ENCODE results near the gene PRR12. TPM values are rescaled to one million over a fixed set of nuclear protein-coding genes. Genes with fewer than 3 reads are reported as not detected.

PRR12 gene
- total RNA-seq, 1 experiment from 2014 or later, result 53.0 TPM

GRCh38 chr19:49573009-49573408, 18.0 kb upstream of the PRR12 start:
- no peaks in the 10 kb centered on the region for H3K9me3 Mint-ChIP-seq (ENCODE audit: low read depth, unreplicated experiment)
- no peak overlapping the region for H3K27ac Mint-ChIP-seq (ENCODE audit: unreplicated experiment)
- no peak for DNase-seq
- no TSS peak for BruUV-seq (replicated peaks)
- H3K4me3 Mint-ChIP-seq (ENCODE audit: low read depth, unreplicated experiment), result no peak overlapping the region
- intact Hi-C loops (cut with micrococcal nuclease; ENCODE audit: unreplicated experiment), result loop anchor here (5.0 kb wide), 2 partner anchors 109 to 181 kb away; no protein-coding TSS in a partner anchor
- no peaks in the 10 kb centered on the region for H3K27me3 Mint-ChIP-seq (ENCODE audit: unreplicated experiment)
- peaks cover 17% of the 10 kb centered on the region for H3K36me3 Mint-ChIP-seq (ENCODE audit: insufficient read depth, unreplicated experiment)
- CTCF ChIA-PET, result no interaction called here
- TF ChIP-seq, protein P1, sequence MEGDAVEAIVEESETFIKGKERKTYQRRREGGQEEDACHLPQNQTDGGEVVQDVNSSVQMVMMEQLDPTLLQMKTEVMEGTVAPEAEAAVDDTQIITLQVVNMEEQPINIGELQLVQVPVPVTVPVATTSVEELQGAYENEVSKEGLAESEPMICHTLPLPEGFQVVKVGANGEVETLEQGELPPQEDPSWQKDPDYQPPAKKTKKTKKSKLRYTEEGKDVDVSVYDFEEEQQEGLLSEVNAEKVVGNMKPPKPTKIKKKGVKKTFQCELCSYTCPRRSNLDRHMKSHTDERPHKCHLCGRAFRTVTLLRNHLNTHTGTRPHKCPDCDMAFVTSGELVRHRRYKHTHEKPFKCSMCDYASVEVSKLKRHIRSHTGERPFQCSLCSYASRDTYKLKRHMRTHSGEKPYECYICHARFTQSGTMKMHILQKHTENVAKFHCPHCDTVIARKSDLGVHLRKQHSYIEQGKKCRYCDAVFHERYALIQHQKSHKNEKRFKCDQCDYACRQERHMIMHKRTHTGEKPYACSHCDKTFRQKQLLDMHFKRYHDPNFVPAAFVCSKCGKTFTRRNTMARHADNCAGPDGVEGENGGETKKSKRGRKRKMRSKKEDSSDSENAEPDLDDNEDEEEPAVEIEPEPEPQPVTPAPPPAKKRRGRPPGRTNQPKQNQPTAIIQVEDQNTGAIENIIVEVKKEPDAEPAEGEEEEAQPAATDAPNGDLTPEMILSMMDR (IDR thresholded peaks at IDR 0.05; ENCODE audit: unreplicated experiment), result no peak
- peaks cover 10% of the 10 kb centered on the region for H3K4me1 Mint-ChIP-seq (ENCODE audit: low read depth, unreplicated experiment)

- no TSS peak for BruUV-seq (replicated peaks)
- TF ChIP-seq, protein P1 (IDR thresholded peaks at IDR 0.05; ENCODE audit: unreplicated experiment), result no peak
- CTCF ChIA-PET, result no interaction called here
- Mint-ChIP-seq H3K27me3 (ENCODE audit: unreplicated experiment) (no peaks in the 10 kb centered on the region), H3K4me1 (ENCODE audit: low read depth, unreplicated experiment) (peaks cover 10% of the 10 kb centered on the region), H3K4me3 (ENCODE audit: low read depth, unreplicated experiment) (no peak overlapping the region), H3K9me3 (ENCODE audit: low read depth, unreplicated experiment) (no peaks in the 10 kb centered on the region), H3K27ac (ENCODE audit: unreplicated experiment) (no peak overlapping the region), H3K36me3 (ENCODE audit: insufficient read depth, unreplicated experiment) (peaks cover 17% of the 10 kb centered on the region)
- no peak for DNase-seq
- intact Hi-C loops (cut with micrococcal nuclease; ENCODE audit: unreplicated experiment), result loop anchor here (5.0 kb wide), 2 partner anchors 109 to 181 kb away; no protein-coding TSS in a partner anchor
Measured at GRCh38 chr19:49573425-49573824, 17.6 kb upstream of the PRR12 start.

GRCh38 chr19:49574206-49574755, 16.7 kb upstream of the PRR12 start:
- BruUV-seq (replicated peaks), result no TSS peak

DNA sequence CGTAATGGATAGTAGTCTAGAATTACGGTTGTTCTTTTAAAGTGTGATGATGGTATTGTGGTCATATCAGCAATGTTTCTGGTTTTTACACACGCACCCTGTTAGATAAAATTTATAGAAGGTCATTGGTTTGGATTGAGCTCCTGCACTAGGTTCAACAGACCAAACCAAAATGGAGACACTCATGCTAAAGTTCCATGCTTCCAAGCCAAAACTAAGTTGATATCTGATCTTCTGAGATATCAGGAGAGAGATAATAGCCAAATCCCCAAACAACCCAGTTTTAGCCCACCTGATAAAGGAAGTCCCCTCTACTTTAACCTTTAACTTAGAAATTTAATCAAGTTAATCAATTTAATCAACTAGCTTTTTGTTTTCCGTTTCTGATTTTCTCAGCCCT, 11.8 kb upstream of the PRR12 start:
- no peak for DNase-seq
- Mint-ChIP-seq H3K9me3 (ENCODE audit: low read depth, unreplicated experiment) (no peaks in the 10 kb centered on the region), H3K27ac (ENCODE audit: unreplicated experiment) (no peak overlapping the region), H3K4me1 (ENCODE audit: low read depth, unreplicated experiment) (peaks cover 23% of the 10 kb centered on the region), H3K27me3 (ENCODE audit: unreplicated experiment) (no peaks in the 10 kb centered on the region), H3K36me3 (ENCODE audit: insufficient read depth, unreplicated experiment) (peaks cover 47% of the 10 kb centered on the region), H3K4me3 (ENCODE audit: low read depth, unreplicated experiment) (peak overlapping the region; percentile 97)
- TF ChIP-seq, protein P1 (IDR thresholded peaks at IDR 0.05; ENCODE audit: unreplicated experiment), result no peak
- CTCF ChIA-PET, result interaction anchor here (2.8 kb wide), 1 partner anchor 9 kb away, joined by 25 read pairs; no protein-coding TSS in a partner anchor
- intact Hi-C loops (cut with micrococcal nuclease; ENCODE audit: unreplicated experiment), result no loop called here
- BruUV-seq (replicated peaks), result no TSS peak

More at GRCh38 chr19:49574206-49574755, 16.7 kb upstream of the PRR12 start:
- Mint-ChIP-seq H3K36me3 (ENCODE audit: insufficient read depth, unreplicated experiment) (peaks cover 17% of the 10 kb centered on the region), H3K27me3 (ENCODE audit: unreplicated experiment) (no peaks in the 10 kb centered on the region), H3K9me3 (ENCODE audit: low read depth, unreplicated experiment) (no peaks in the 10 kb centered on the region), H3K27ac (ENCODE audit: unreplicated experiment) (no peak overlapping the region), H3K4me1 (ENCODE audit: low read depth, unreplicated experiment) (peaks cover 19% of the 10 kb centered on the region), H3K4me3 (ENCODE audit: low read depth, unreplicated experiment) (no peak overlapping the region)
- intact Hi-C loops (cut with micrococcal nuclease; ENCODE audit: unreplicated experiment), result loop anchor here (5.0 kb wide), 2 partner anchors 108 to 182 kb away; no protein-coding TSS in a partner anchor
- TF ChIP-seq, protein P1 (IDR thresholded peaks at IDR 0.05; ENCODE audit: unreplicated experiment), result no peak
- no peak for DNase-seq
- CTCF ChIA-PET, result interaction anchor here (0.7 kb wide), 1 partner anchor 126 kb away, joined by 3 read pairs; no protein-coding TSS in a partner anchor

All from Calu3 (cell line).